Smooth muscle cell (in vitro differentiated cells): Measurements from ENCODE around the gene SFT2D3. TPM values are rescaled to one million over a fixed set of nuclear protein-coding genes. Genes with fewer than 3 reads are reported as not detected.

Source experiments
- DNase-seq: peaks from one replicate; lab custom pipeline; 2025; ENCODE audit not compliant: unreplicated experiment; lab: John Stamatoyannopoulos, UW
- H2AFZ ChIP-seq: fragments of 200-600 bp; sonication (generic); 2 replicates; pipeline ENCODE4 v1.6.0; 2016; ENCODE audit warnings: antibody characterized with exemption, low read depth, mild to moderate bottlenecking
- H3F3A ChIP-seq: fragments of 200-600 bp; sonication (generic); 2 replicates; pipeline ENCODE4 v1.6.0; 2017; ENCODE audit warnings: antibody characterized with exemption, low read depth
- H3K27ac ChIP-seq: fragments of 200-600 bp; sonication (generic); 2 replicates; pipeline ENCODE4 v1.5.1; 2016; ENCODE audit warnings: low read depth, mild to moderate bottlenecking
- H3K27me3 ChIP-seq: fragments of 200-600 bp; sonication (generic); 2 replicates; pipeline ENCODE4 v1.6.1; 2016; ENCODE audit warnings: low read depth, mild to moderate bottlenecking
- H3K36me3 ChIP-seq: fragments of 200-600 bp; sonication (generic); 2 replicates; pipeline ENCODE4 v1.5.1; 2016; ENCODE audit warnings: low read depth
- H3K4me1 ChIP-seq: fragments of 200-600 bp; sonication (generic); 2 replicates; pipeline ENCODE4 v1.5.1; 2016; ENCODE audit warnings: low read depth
- H3K4me2 ChIP-seq: fragments of 200-600 bp; sonication (generic); 2 replicates; pipeline ENCODE4 v1.6.0; 2016; ENCODE audit warnings: mild to moderate bottlenecking
- H3K4me3 ChIP-seq: fragments of 200-600 bp; sonication (generic); 2 replicates; pipeline ENCODE4 v1.5.1; 2016; ENCODE audit warnings: mild to moderate bottlenecking
- H3K79me2 ChIP-seq: fragments of 200-600 bp; sonication (generic); 2 replicates; pipeline ENCODE4 v1.6.0; 2016; ENCODE audit warnings: low read depth, mild to moderate bottlenecking
- H3K9ac ChIP-seq: fragments of 200-600 bp; sonication (generic); 2 replicates; pipeline ENCODE4 v1.6.0; 2016; ENCODE audit warnings: low read depth
- H3K9me3 ChIP-seq: fragments of 200-600 bp; sonication (generic); replicated peaks from 2 replicates; pipeline ENCODE4 v1.5.1; 2016; ENCODE audit warnings: low read depth
- H4K20me1 ChIP-seq: fragments of 200-600 bp; sonication (generic); 2 replicates; pipeline ENCODE4 v1.6.0; 2016; ENCODE audit warnings: low read depth
- WGBS: methylation state at CpG from one replicate; pipeline ENCODE4 v1.1.7; 2016; ENCODE audit warnings: low lambda C conversion rate; 5-methylcytosine and 5-hydroxymethylcytosine counted together
- polyA plus RNA-seq: library from polyadenylated mRNA; unstranded; fragments of >200 nt; fragmentation: Nextera tagmentation; extraction: Ambion mirVana; gene quantifications from 2 replicates; pipeline ENCODE4 v1.2.1, GENCODE V29; 2016
- total RNA-seq: library from RNA; depleted of rRNA; stranded (reverse); fragments of >200 nt; gene quantifications from 2 replicates; pipeline ENCODE4 v1.2.3, GENCODE V29; 2014
- TF ChIP-seq, protein P1 (sequence below): fragments of 200-600 bp; sonication (generic); IDR thresholded peaks from 2 replicates; pipeline ENCODE4 v1.5.1; 2017; ENCODE audit warnings: borderline replicate concordance, mild to moderate bottlenecking, antibody characterized with exemption; ENCODE audit not compliant: insufficient read depth, poor library complexity, severe bottlenecking

SFT2D3 gene
- total and polyA plus RNA-seq, 2 experiments from 2014 or later: 7.0 TPM; not detected in 1

DNA sequence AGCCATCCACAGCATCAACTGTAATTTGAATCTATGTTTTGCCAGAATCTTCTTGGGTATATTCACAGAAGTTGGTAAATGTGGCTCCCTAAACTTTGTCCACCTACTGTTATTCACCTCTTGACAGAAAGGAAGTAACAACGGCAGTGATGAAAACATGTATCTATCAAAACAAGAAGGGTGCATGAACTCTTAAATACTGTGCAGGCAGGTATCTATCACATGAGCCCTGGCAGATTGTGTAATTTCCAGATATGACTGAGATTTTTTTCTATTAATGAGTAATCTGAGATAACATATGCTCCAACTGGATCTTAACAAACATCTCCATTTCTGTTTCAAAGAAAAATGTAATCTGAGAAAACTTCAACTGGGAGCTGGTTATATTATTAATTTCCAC is 36.6 kb downstream of the SFT2D3 start:
- no peak for DNase-seq
- H2AFZ ChIP-seq: no peak overlapping the region
- no peaks in the 10 kb centered on the region for H3K4me1 ChIP-seq
- no peaks in the 10 kb centered on the region for H3K9me3 ChIP-seq
- peaks cover 3% of the 10 kb centered on the region for H3K36me3 ChIP-seq
- WGBS: 100% methylated on average over 1 of the region's 1 CpG
- no peaks in the 10 kb centered on the region for H3K79me2 ChIP-seq
- no peak overlapping the region for H3K4me3 ChIP-seq
- no peak overlapping the region for H3K9ac ChIP-seq
- H3F3A ChIP-seq: no peaks in the 10 kb centered on the region
- H4K20me1 ChIP-seq: peaks cover 11% of the 10 kb centered on the region
- H3K4me2 ChIP-seq: no peak overlapping the region
- no peaks in the 10 kb centered on the region for H3K27me3 ChIP-seq
- TF ChIP-seq, protein P1, sequence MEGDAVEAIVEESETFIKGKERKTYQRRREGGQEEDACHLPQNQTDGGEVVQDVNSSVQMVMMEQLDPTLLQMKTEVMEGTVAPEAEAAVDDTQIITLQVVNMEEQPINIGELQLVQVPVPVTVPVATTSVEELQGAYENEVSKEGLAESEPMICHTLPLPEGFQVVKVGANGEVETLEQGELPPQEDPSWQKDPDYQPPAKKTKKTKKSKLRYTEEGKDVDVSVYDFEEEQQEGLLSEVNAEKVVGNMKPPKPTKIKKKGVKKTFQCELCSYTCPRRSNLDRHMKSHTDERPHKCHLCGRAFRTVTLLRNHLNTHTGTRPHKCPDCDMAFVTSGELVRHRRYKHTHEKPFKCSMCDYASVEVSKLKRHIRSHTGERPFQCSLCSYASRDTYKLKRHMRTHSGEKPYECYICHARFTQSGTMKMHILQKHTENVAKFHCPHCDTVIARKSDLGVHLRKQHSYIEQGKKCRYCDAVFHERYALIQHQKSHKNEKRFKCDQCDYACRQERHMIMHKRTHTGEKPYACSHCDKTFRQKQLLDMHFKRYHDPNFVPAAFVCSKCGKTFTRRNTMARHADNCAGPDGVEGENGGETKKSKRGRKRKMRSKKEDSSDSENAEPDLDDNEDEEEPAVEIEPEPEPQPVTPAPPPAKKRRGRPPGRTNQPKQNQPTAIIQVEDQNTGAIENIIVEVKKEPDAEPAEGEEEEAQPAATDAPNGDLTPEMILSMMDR: no peak
- H3K27ac ChIP-seq: no peak overlapping the region

DNA sequence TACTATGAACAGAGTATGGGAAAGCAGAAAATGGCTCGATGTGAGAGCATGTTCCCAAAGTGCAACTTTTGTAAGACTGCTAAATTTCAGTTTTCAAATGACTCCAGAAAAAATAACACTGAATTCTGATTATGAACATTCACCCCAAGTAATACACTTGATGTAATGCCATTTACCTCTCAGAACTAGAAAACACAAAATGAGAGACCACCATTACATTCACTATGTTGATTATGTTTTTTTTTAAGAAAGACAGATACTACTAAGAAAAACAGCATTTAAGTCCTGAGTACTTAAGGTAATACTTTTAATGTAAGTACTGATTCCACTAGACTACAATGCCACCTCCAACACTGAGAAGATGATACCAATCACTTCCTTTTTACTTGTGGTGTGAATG is 38.5 kb downstream of the SFT2D3 start:
- TF ChIP-seq, protein P1: no peak
- no peaks in the 10 kb centered on the region for H3K79me2 ChIP-seq
- no peak overlapping the region for H2AFZ ChIP-seq
- no peaks in the 10 kb centered on the region for H3K27me3 ChIP-seq
- H3K4me3 ChIP-seq: no peak overlapping the region
- H3K4me2 ChIP-seq: no peak overlapping the region
- DNase-seq: no peak
- WGBS: 100% methylated on average over 1 of the region's 1 CpG
- H3F3A ChIP-seq: no peaks in the 10 kb centered on the region
- peaks cover 10% of the 10 kb centered on the region for H3K36me3 ChIP-seq
- peaks cover 11% of the 10 kb centered on the region for H4K20me1 ChIP-seq
- no peak overlapping the region for H3K27ac ChIP-seq
- H3K9ac ChIP-seq: no peak overlapping the region
- H3K4me1 ChIP-seq: no peaks in the 10 kb centered on the region
- H3K9me3 ChIP-seq: no peaks in the 10 kb centered on the region

DNA sequence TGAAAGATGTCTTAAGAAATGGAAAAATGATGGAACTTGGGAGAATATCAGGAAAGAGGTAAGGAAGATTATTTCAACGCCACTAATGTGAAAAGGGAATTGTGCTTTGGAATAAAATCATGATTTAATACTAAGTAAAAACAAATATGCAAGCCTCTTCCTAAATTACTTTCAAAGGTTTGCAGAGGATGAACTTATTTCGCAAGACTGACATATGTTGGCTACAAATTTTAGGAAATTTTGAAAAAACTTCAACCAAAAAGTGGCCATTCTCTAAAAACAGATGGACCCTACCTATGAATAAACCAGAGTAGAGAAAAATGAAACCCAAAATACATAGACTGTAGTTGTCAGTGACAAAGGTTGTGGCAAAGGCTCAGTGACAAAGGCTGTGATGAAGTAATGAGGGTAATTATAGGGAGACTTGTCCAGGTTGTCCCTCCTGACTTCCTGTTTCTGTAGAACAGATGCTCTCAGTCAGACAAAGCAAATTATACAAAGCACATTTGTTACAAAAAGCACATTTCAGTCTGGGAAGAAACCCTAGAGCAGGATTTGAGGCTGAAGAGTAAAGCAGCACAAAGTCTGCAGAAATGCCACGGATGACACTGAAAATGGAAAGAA is 39.5 kb downstream of the SFT2D3 start:
- no peak overlapping the region for H3K27ac ChIP-seq
- peaks cover 10% of the 10 kb centered on the region for H3K36me3 ChIP-seq
- H3K4me3 ChIP-seq: no peak overlapping the region
- DNase-seq: no peak
- no peaks in the 10 kb centered on the region for H3K27me3 ChIP-seq
- peaks cover 7% of the 10 kb centered on the region for H4K20me1 ChIP-seq
- H3K79me2 ChIP-seq: no peaks in the 10 kb centered on the region
- H3F3A ChIP-seq: no peaks in the 10 kb centered on the region
- H3K4me2 ChIP-seq: no peak overlapping the region
- no peak overlapping the region for H2AFZ ChIP-seq
- no peaks in the 10 kb centered on the region for H3K9me3 ChIP-seq
- H3K4me1 ChIP-seq: no peaks in the 10 kb centered on the region
- H3K9ac ChIP-seq: no peak overlapping the region
- 98% methylated on average over 3 of the region's 3 CpGs for WGBS
- TF ChIP-seq, protein P1: no peak

DNA sequence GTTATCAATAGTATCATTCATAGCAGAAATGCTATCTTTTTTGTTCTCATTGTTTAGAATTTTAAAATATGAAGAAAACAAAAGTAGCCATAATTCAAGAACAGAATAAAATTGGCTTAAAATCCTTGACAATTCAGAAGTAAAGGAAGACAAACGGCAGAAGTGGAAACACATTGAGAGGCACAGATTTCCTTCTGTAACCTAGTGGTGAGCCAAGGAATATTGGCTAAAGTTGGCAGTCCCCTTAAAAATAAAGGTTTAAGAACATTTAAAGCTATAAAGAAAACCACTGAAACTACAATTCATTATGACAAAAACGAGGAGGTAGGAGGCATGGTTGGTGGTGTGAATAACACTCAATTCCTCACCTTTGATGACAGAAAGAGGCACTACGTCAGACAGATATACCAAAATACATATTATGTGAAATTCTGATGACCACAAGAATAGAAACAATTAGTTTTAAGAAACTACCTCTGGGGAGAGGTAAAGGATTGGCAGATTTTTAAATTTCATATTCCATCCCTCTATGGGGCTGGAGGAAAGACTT is 42.3 kb downstream of the SFT2D3 start:
- no peaks in the 10 kb centered on the region for H3K4me1 ChIP-seq
- no peaks in the 10 kb centered on the region for H3K27me3 ChIP-seq
- 90% methylated on average over 3 of the region's 3 CpGs for WGBS
- H2AFZ ChIP-seq: no peak overlapping the region
- H3K27ac ChIP-seq: no peak overlapping the region
- H3F3A ChIP-seq: no peaks in the 10 kb centered on the region
- H3K4me2 ChIP-seq: no peak overlapping the region
- H3K79me2 ChIP-seq: no peaks in the 10 kb centered on the region
- DNase-seq: no peak
- TF ChIP-seq, protein P1: no peak
- H3K9ac ChIP-seq: no peak overlapping the region
- no peak overlapping the region for H3K4me3 ChIP-seq
- no peaks in the 10 kb centered on the region for H3K9me3 ChIP-seq
- peaks cover 7% of the 10 kb centered on the region for H3K36me3 ChIP-seq
- H4K20me1 ChIP-seq: no peaks in the 10 kb centered on the region
